ENCODE data around the gene C1orf52. TPM values are rescaled to one million over a fixed set of nuclear protein-coding genes. Genes with fewer than 3 reads are reported as not detected.
A peak's percentile ranks its signal among the peaks of the same experiment; 100 is the strongest.

The C1orf52 gene
- total and polyA plus RNA-seq, 8 donors = 8.0 to 16.7 (median 10.2) TPM

- H3K36me3 ChIP-seq = no peaks in the 10 kb centered on the region
- FAIRE-seq = no peak
- H3K27me3 ChIP-seq = no peaks in the 10 kb centered on the region
- WGBS, 2 donors = 34 to 43% methylated on average over 4 of the region's 4 CpGs
- intact Hi-C loops (cut with DNase I) = no loop called here
- TF ChIP-seq CTCF (IDR thresholded peaks at IDR 0.05) = no peak
- no peaks in the 10 kb centered on the region for H3K4me1 ChIP-seq
- DNase-seq = no peak
- ATAC-seq = no peak
- H3K9me3 ChIP-seq = no peaks in the 10 kb centered on the region
- no peak overlapping the region for H3K4me3 ChIP-seq
- H3K27ac ChIP-seq = no peak overlapping the region
These were observed 21.2 kb upstream of the C1orf52 start for GRCh38 chr1:85280636-85281035.

- no peak for FAIRE-seq
- ATAC-seq = no peak
- Histone ChIP-seq H3K27ac (peak overlapping the region in 2 of 4 donors; percentile 68 to 69), H3K4me1 (peaks cover 4 to 5% (median 4%) of the 10 kb centered on the region in 3 donors), H3K27me3 (no peaks in the 10 kb centered on the region), H3K9me3 (no peaks in the 10 kb centered on the region), H3K36me3 (no peaks in the 10 kb centered on the region), H3K4me3 (no peak overlapping the region)
- WGBS, 2 donors = 77 to 78% methylated on average over 10 of the region's 10 CpGs
- TF ChIP-seq CTCF (IDR thresholded peaks at IDR 0.05) = no peak
- no peak for DNase-seq
- intact Hi-C loops (cut with DNase I) = no loop called here
These were observed 20.1 kb upstream of the C1orf52 start for GRCh38 chr1:85279458-85280080.

- DNase-seq (peak in 1 of 6 donors; percentile 48), FAIRE-seq (no peak), ATAC-seq (peak in 1 of 4 donors; percentile 7)
- Histone ChIP-seq H3K4me1 (peaks cover 11% of the 10 kb centered on the region in 3 donors), H3K27ac (peak overlapping the region in 2 of 4 donors; percentile 68 to 69), H3K9me3 (no peaks in the 10 kb centered on the region), H3K36me3 (no peaks in the 10 kb centered on the region), H3K4me3 (no peak overlapping the region), H3K27me3 (no peaks in the 10 kb centered on the region)
- WGBS, 2 donors = 16 to 27% methylated on average over 2 of the region's 2 CpGs
- no peak for TF ChIP-seq CTCF (IDR thresholded peaks at IDR 0.05)
- intact Hi-C loops (cut with DNase I) = no loop called here
These were observed 19.4 kb upstream of the C1orf52 start for GRCh38 chr1:85278853-85279314.

GRCh38 chr1:85277802-85278201 lies 18.3 kb upstream of the C1orf52 start:
- H3K4me1 ChIP-seq = peaks cover 13 to 17% (median 17%) of the 10 kb centered on the region in 3 donors
- FAIRE-seq (no peak), ATAC-seq (no peak), DNase-seq (no peak)
- no peak for TF ChIP-seq CTCF (IDR thresholded peaks at IDR 0.05)
- H3K36me3 ChIP-seq = no peaks in the 10 kb centered on the region
- WGBS, 2 donors = 86 to 88% methylated on average over 4 of the region's 4 CpGs
- H3K27ac ChIP-seq = no peak overlapping the region
- no peak overlapping the region for H3K4me3 ChIP-seq
- no peaks in the 10 kb centered on the region for H3K27me3 ChIP-seq
- intact Hi-C loops (cut with DNase I) = no loop called here
- H3K9me3 ChIP-seq = no peaks in the 10 kb centered on the region

GRCh38 chr1:85276978-85277639 lies 17.6 kb upstream of the C1orf52 start:
- H3K27ac ChIP-seq = peak overlapping the region; percentile 91 to 97 (median 94)
- no peaks in the 10 kb centered on the region for H3K36me3 ChIP-seq
- no peak for TF ChIP-seq CTCF (IDR thresholded peaks at IDR 0.05)
- intact Hi-C loops (cut with DNase I) = no loop called here
- no peak for FAIRE-seq
- ATAC-seq = no peak
- H3K9me3 ChIP-seq = no peaks in the 10 kb centered on the region
- H3K27me3 ChIP-seq = no peaks in the 10 kb centered on the region
- peak overlapping the region; percentile 8 to 97 (median 44) for H3K4me3 ChIP-seq
- WGBS, 2 donors = 51 to 53% methylated on average over 11 of the region's 11 CpGs
- peaks cover 13 to 21% (median 18%) of the 10 kb centered on the region in 3 donors for H3K4me1 ChIP-seq
- DNase-seq = no peak

Measured in pancreas (tissue), 10 donors.